SKM-1 treated with dmso at 0.1 percent for 144 hours (cell line): ENCODE measurements around the gene SCNN1A.

Experiments
- DNase-seq: peaks from one replicate; lab custom pipeline; 2025; ENCODE audit not compliant: unreplicated experiment; lab: John Stamatoyannopoulos, UW

SCNN1A gene

DNA sequence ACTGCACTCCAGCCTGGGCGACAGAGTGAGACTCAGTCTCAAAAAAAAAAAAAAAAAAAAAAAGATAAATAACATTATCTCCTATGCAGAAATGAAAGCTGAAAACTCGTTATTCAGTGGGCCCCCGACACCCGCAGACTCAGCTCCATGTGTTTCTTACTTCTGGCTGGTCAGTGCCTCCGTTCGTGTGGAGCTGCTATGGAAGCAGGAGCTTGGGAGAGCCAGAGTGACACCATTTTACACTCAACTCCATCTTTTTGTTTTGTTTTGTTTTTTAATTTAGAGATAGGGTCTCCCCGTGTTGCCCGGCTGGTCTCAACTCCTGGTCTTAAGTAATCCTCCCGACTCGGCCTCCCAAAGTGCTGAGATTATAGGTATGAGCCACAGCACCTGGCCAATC, 78.2 kb downstream of the SCNN1A start:
- no peak for DNase-seq
